ENCODE results near the gene ADGRF4.

The ADGRF4 gene

DNA sequence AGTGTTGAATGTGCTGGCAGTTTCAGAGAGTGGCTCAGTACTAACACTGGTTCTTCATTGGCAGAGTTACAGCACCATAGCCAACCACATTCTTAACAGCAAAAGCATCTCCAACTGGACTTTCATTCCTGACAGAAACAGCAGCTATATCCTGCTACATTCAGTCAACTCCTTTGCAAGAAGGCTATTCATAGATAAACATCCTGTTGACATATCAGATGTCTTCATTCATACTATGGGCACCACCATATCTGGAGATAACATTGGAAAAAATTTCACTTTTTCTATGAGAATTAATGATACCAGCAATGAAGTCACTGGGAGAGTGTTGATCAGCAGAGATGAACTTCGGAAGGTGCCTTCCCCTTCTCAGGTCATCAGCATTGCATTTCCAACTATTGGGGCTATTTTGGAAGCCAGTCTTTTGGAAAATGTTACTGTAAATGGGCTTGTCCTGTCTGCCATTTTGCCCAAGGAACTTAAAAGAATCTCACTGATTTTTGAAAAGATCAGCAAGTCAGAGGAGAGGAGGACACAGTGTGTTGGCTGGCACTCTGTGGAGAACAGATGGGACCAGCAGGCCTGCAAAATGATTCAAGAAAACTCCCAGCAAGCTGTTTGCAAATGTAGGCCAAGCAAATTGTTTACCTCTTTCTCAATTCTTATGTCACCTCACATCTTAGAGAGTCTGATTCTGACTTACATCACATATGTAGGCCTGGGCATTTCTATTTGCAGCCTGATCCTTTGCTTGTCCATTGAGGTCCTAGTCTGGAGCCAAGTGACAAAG, 17.0 kb upstream of the ADGRF4 start:
- no peak for DNase-seq

DNA sequence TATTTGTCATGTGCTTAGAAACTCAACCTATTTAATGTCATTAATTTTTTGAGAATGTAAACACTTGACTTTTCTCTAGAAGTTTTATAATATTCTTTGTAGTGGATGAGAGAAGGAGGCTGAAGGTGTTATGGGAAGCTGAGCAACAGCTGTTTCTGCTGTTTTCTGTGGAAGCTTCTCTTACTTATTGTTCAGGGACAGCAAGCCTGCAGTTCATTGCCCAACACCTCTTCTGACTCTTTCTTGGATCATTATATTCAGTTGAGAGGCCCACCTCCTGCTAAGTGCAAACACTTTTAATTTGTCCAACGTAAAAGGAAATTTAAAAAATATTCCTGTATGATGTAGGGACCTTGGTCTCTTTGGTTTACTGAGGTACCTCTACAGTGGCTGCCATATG, 12.0 kb upstream of the ADGRF4 start:
- no peak for DNase-seq

DNA sequence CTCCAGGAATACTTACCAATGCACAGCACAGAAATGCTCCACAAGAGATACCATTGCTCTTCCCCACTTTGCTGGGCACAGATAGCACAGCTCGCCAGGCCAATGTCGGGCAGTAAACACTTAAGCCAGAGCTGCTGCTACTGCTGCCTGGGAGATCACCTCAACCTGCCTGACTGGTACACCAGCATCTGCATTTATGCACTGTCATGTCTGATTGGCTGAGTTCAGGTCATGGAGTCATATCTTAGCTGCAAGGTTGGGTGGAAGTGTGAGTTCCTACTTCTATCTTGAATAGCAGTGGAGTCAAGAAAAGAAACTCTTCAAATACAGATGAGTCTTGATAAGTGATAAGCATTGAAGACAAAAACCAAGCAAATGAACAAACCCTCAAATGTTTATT, 10.9 kb upstream of the ADGRF4 start:
- no peak for DNase-seq

DNA sequence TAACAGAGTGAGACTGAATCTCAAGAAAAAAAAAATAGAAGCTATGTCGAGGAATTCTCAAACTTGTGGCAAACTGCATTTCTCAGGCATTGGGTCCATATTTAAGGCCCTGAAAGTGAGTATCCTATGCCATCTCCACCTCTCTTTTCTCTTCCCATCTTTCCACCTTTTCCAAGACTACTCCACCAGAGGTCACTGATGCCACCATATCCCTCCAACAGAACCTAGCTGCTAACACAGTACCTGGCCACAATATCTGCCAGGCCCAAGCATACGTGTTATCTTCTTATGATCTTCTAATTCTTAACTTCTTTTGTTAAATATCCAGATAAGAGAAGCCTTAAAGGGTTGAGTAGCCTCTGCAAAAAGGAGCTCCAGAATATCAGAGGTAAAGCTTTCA, 8.2 kb upstream of the ADGRF4 start:
- DNase-seq = no peak

DNA sequence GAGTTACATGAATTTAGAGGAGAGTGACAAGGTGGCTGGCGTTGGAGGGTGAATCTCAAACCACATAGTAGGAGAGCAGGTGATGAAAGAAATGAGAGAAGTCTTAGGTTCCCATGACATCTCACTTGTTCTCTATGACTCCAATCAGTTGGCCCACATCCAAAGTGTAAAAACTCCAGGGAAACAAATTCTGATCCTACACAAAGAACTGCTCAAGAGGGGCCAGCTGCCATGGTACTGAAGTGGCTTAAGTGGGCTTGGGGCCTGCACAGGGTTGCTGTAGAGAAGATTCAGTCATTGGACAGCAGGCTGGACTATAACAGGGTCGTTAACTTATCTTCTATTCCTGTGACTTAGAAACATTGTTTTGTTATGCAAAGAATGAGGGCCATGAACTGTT, 7.6 kb upstream of the ADGRF4 start:
- no peak for DNase-seq

DNA sequence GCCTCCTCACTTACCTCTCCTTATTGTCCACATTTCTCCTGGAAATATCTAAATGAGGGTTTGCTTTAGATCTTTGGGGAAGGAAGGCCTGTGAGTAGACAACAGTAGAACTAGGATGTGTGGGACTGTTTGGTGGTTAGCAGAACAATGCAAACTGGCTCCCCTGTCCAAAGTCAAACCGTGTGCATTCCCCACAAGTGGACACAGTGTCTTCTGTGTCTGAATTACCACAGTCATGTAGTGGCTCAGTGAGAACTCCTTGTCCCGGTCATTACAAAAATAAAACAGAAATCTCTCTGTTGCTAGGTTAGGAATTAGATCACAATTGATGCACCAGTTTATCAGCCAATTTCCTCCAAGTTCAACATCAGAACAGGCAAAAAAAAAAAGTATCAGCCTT, 455 bp upstream of the ADGRF4 start:
- no peak for DNase-seq

DNA sequence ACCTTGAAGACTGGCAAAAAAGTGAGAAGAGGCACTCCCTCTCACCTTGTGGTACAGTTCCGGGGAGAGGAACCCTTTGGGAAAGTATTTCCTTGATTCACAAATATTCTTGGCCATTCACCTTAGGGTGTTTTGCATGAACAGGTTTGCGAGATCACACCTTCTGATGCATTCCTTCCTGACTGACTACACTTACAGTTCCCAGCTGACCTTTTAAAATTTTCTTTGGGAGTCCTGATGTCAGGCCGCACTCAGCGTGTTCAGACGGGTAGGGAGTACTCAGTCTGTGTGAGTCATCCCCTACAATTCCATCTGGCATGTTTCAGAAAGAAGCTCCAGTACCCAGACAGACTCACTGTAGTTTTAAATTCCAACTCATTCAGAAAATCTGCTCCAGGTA, 1.7 kb downstream of the ADGRF4 start:
- DNase-seq = no peak

DNA sequence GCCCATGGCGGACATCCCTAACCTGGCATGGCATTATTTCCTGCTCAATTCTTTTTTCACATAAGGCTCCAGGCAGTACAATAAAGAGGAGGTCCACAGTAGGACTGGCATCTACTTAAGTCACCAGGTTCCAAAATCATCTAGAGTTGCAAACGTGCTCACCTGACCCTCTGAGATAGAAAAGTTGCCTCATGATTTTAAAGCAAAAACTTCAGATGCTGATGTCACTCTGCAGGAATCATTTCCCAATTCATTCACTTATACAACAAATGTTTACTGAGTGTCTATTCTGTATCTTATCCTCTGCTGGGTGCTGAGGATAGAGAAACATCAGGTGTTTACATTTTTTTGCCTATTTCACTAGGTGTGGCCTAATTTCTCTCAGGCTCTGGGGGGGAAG, 2.2 kb downstream of the ADGRF4 start:
- no peak for DNase-seq

DNA sequence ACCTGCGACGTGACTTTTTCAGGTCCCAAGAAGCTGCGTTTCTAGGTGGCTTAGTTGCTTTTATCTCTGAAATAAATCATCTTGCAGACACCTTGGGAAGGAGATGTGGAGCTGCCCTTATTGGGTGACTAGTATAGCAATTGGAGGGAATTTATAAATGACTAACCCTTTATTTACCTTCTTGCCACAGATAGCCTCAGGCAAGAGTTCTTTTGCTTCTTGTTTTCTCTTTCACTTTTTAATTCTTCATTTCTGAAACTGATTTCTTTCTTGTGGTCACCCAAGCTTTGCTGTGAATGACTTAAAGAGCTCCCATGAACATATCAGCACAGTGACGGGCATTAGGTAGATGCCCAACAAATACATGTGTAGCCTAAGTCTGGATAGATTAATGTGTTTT, 3.0 kb downstream of the ADGRF4 start:
- no peak for DNase-seq

DNA sequence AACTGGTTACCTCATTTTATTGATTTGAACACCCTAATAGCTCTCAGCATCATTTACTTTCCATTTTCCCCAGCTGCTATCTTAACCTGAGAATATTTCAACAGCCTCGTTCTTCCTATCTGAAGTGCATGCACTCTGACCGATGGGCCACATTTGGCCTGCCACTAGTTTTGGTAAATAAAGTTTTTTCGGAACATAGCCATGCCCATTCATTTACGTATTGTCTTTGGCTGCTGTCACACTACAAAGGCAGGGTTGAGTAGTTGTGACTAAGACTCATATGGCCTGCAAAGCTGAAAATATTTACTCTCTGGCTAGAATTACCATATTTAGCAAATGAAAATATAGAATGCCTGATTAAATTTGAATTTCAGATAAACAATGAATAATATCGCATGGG, 10.8 kb downstream of the ADGRF4 start:
- no peak for DNase-seq

DNA sequence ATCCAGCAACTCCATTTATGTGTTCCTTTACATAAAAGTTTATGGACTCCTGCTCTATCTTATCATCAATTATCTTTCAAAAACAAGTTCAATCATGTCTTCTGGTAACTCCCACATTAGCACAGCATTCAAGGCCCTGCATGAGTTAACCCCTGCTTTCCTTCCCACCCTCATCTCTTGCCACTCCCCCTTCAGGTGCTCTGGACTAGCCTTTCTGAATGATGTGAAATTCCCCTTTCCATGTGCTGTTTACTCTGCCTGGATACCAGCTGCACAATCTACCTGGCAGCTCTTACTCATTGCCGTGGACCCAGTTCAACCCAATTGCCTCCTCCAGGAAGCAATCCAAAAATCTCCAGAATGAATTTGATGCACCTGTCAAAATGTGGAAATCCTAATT, 11.9 kb downstream of the ADGRF4 start:
- no peak for DNase-seq

DNA sequence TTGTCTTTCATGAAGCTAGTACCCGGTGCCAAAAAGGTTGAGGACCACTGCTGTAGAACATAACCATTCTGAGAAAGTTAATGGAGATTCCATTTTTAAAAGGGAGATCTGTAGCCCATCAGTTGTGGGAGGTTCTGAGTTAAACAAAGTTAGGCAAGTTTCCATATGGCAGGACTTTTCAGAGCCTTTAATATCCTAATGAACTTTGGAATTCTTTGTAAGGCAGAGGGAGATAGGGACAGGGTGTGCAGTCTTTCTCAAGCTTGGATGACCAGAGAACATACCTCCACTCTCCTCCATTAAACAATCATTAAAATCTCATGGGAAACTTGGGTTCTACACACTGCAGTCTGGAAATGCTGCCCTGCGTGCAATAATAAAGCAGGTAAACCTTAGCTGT, 14.8 kb downstream of the ADGRF4 start:
- DNase-seq = no peak

DNA sequence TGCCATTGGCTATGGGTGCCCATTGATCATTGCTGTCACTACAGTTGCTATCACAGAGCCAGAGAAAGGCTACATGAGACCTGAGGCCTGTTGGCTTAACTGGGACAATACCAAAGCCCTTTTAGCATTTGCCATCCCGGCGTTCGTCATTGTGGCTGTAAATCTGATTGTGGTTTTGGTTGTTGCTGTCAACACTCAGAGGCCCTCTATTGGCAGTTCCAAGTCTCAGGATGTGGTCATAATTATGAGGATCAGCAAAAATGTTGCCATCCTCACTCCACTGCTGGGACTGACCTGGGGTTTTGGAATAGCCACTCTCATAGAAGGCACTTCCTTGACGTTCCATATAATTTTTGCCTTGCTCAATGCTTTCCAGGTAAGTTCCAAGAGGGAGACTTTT, 16.4 kb downstream of the ADGRF4 start:
- no peak for DNase-seq

DNA sequence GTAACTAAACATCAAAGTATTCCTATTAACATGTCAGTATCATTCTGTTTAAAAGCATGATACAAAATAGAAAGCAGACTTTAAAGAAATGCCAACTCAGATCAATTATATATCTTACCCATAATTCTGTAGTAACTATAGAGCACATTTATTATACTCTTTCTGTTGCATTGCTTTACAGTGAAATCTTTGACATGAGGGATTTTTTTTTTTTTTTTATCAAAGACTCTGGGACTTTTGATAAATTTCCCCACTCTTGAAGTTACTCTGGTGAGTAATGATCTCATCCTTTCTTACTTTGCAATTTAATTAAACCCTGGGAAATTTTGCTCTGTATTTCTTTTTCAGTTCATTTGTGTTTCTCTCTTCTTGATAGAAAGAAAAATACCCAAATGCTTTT, 17.4 kb downstream of the ADGRF4 start:
- no peak for DNase-seq

DNA sequence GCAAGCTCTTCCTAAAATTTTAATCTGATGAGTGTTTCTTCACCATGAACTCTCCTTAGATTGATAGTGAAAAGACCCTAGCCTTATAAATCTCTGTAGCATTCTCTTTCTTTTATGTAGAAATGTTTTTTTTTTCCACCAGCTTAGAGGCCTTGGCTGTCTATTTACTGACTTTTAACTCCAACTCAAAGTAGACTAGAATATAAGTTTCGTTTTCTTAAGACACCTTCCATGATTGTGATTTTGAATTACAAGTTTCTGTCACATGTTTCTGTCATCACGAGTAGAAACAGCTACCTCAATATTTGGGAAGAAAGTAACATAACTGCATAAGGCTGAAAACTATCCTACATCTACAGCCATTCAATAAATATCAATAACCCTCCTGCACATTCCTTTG, 17.8 kb downstream of the ADGRF4 start:
- DNase-seq = no peak

DNA sequence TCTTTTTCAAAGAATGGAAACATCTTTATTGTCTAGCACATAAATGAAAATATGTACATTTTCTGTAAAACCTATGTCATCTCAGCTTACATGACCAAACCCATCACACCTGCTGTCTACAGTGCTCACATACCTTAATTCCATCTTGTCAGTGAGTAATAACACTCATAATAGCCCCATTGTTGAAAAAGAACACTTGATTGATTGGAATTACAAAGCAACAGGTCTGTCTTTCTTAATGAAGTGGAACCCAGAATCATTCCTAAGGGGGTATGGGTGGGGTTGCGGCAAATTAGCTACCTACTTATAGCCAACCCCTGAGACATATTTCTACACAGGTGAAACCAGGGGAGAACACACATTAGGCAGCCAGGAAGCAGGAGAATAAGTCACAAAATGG, 20.2 kb downstream of the ADGRF4 start:
- no peak for DNase-seq

DNA sequence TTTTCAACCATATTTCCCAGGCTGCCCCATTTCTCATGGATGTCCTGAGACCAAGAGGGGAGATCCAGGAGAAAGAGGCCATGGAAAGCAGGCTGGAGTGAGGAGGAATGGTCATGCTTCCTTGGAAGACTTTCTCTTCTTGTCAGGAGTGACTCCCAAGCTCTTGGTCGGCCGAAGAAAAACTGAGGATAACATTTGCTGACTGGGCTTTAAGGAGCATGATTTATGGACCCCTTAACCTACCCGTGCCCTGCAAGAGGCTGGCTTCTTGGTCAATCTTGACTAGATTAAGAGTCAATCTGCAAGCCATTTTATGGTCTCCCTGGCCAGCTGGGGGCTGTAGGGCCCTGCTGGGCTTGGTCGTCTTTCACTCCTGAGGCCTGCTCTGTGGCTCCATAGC, 22.8 kb downstream of the ADGRF4 start:
- no peak for DNase-seq

DNA sequence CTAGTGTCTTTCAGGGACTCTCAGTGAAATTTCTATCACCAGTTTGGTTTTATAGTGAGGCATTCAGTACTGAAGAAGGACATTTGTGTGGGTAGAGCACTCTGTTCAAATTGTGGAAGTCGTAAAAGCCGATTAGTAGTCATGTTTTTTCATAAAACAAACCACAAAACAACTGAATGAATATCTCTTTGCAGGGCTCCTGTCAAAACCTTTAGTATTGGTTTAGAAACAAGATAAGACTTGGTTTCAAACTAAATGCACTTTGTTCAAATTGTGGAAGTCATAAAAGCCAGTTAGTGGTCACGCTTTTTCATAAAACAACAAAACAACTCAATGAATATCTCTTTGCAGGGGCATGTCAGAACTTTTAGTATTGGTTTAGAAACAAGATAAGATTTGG, 23.8 kb downstream of the ADGRF4 start:
- no peak for DNase-seq

DNA sequence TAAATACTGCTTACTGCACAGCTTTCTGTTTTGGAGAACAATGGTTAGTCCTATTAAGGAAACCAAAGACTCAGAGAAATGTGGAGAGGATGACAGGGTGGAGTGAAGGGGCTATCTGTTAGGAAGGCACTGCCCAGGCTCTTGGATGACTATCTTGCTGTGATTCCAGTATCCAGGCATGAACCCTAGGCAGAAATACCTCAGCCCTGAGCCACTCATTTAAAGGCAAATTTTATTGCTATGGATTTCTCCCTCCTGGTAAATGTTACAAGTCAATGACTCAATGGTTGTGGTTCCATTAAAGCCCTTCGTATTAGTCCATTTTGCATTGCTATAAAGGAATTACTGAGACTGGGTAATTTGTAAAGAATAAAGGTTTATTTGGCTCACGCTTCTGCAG, 25.9 kb downstream of the ADGRF4 start:
- DNase-seq = no peak

DNA sequence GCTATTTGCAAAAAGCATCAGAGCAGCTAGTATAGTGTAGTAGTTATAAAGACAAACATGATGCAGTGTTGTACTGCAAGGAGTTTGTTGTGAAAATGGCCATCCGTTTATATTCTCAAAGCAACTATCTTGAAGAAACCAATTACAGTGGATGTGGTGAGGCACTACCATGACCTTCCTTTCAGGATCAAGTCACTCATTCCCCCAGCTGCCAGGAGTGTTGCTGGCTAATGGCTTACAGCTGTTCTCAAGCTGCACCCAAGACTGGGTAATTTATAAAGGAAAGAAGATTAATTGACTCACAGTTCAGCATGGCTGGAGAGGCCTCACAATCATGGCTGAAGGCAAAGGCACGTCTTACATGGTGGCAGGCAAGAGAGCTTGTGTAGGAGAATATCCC, 29.0 kb downstream of the ADGRF4 start:
- no peak for DNase-seq

DNA sequence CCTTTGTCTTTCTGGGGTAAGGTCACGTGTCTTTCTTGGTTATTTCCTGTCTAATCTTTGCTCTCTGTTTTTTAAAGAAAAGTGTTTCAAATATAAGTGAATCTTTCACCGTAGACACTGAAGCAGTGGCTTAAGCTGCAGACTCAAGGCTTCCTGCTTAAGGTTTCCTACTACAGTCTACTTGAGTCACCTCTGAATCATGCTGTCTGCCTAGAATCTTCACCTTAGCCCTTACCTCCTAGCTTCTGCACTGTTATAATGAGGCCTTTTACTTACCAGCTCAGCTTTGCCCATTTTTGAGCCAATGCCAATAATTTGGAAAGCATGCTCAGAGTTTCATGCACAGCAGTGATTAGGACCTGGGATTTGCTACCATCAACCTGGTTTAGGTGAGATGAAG, 30.6 kb downstream of the ADGRF4 start:
- DNase-seq = no peak

DNA sequence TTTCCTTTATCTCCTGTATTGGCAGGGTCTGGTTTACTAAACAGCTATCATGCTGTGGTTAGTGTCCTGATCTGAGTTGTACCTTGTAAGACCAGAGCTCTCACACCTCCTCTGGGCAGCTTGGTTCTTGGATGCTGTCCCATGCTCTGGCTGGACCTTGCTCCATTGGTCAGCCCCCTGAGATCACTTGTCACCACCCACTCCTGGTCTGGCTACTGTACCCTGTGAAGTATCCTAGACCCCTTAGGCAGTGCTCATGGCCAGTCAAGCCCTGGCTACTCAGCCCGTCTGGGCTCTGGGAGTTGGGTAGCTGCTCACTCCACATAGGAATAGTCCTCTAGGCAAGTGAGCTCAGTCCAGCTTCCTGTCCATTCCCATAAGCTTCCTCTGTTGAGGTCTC, 31.1 kb downstream of the ADGRF4 start:
- DNase-seq = no peak

DNA sequence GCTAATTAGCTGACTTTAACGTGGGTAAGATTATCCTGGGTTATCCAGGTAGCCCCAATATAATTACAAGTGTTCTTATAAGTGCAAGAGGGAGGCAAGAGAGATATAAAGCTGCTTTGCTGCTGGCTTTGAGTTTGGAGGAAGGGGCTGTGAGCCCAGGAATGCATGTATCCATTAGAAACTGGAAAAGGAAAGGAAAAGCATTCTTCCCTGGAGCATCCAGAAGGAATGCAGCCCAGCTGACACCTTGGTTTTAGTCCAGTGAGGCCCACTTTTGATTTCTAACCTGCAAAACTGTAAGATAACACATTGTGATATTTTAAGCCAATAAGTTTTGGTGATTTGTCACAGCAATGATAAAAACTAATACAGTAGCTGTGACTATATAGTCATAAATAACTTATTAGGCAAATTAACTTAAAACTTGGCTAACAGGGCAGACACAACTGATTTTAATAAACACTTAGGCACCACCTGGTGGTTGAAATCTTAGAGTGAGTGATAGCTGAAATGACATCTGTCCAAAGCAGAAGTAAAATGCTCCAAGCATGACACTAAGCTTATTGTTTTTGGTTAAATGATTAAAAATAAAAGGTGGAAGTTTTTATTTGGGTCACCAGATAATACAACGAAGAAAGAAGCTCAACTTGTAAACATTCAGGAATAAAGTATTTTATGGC, 35.6 kb downstream of the ADGRF4 start:
- no peak for DNase-seq

DNA sequence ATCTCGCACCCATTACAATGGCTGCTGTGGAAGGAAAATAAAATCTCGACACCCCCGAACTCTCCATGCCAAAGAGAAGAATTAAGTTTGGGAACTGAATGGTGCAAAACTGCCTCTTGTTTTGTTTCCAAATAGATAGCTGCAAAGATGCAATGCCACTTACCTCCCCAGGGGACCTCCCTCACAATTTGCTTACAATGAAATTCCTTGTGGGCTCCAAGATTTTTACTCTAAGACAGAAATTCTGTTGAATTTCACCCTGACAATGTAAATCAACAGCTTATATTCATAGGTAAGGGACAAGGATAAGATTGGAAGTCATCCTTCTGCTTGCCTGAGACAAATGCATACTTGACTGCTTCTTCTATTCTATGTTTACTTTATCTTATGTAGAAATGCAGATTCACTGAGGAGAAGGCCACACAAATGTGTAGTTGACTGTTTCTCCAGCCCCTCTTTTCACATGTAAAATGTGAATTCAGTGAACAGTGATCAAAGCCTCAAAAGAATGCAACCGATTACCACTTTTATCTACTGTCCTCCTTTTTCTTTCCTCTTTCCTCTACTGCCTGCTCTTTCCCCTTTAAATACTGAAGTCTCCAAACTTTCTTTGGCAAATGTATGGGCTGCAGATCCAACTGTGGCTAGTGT, 36.6 kb downstream of the ADGRF4 start:
- no peak for DNase-seq
